HG02852 (cell line): ENCODE data around the gene ACADSB.

ENCODE experiments used
- ATAC-seq: cut with Tn5 transposase; IDR thresholded peaks from one replicate; pipeline ENCODE4 v1.9.1; 2021; ENCODE audit warnings: mild to moderate bottlenecking, moderate library complexity; ENCODE audit not compliant: unreplicated experiment

Gene ACADSB

DNA sequence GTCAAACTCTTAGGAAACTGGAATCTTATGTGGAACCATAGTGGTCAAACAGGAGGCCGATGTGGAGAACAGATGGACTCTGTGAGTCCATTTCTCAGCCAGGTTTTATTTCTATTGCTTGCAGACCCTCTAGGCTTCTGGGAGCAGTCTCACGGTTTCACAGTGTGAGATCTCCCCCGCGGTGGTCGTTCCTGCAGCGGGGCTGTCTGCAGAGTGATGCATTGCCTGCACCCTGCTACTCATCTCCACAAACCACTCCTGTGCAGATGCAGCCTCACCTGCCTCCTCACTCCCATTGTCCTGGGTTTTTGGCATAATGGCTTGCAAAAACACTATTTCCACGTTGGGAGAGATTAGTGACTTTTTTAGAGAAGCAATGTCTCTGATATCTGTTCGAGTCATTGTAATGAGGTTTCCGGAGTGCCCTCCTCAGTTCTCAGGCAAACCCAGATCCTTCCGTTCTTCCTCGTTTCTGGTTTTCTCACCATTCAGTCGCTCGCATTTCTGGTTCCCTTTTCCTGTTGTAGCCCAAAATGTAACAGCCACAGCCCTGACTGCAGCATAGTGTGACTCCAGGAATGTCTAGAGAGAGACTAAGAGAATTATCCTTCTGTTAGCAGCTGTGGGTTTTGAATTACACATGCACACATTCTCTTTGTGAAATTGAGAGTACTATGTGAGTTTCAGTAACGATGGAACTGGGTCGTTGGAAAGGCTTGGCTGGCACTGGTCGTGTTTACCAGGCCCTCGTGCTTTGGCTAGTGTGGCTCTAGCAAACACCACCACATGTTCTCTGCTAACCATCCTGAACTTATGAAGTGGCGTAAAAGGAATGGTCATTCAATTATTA, 30.2 kb downstream of the ACADSB start:
- no peak for ATAC-seq

DNA sequence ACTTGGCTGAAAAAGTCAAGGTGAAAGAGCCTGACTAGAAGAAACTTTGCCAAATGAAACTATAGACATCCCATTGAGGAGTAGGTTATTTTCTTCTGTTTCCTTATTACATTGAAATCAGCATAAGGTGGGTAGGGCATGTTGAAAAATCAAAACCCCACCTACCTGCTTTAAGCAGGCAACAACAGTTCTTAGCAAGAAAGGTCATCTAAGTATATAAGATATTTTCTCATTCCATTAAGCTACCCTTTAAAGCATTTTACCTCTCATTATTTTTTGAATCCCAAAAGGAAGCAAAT, 30.8 kb downstream of the ACADSB start:
- no peak for ATAC-seq

DNA sequence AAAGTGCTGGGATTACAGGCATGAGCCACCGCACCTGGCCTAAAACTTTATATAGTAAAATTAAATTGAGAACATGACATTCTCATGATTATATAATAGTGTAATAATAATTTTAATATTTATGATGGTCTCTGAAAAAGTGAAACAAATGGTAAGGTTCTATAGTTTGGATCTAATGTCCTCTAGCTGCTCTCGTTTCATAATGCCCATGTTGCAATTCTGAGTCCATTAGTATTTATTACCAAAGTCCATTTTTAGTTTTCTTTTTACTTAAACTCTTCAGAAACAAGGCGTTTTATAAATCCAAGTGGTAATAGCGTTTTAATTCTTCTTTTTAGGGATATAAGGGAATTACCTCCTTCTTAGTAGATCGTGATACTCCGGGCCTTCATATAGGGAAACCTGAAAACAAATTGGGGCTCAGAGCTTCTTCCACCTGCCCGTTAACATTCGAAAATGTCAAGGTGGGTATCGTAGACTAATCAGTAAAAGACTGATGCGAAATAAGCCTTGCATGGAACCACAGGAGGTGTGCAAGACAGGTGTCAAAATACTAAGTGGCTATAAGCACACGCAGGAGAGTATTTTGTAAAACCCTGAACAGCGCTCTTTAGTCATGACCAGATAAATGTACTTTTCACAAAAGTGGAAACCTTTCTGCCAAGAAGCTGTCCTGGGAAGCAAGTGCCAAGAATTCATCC, 34.1 kb downstream of the ACADSB start:
- ATAC-seq = no peak

DNA sequence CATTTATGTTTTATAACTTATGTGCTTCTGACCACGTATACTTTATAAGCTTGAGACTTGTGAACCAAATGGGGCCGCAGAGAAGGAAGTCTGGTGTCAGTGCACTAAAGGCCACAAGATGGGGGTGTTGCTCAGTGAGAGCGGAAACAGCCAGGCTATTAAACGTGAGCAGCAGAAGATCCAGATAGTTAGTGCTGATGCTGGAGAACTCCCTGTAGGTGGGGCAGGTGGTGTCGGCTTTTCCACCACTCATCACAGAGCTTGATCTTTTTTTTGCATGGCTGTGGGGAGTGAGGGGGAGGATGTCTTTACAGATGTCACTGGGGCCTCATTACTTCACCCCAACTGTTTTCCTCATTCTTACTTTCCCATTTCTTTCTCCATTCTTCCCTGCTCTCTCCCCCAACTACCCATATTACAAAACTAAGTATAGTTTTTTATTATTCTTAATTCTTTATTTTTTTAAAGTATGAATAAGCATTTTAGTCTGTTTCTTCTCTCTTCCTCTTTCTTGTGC, 34.7 kb downstream of the ACADSB start:
- peak; percentile 79 for ATAC-seq

DNA sequence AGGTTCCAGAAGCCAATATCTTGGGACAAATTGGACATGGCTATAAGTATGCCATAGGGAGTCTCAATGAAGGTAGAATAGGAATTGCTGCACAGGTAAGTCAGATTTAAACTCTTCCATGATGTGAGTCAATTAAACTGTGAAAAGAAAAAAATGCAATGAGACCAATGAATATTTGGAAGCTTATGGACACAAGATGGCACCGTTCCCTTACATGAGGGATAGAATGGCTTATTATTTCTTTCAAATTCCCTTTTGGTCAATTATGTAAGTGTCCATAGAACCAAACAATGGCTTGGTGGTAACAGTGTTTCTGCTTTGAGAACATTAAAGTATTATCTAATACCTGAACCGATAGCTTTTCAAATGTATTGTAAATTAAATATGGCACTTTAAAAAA, 35.6 kb downstream of the ACADSB start:
- ATAC-seq = no peak

DNA sequence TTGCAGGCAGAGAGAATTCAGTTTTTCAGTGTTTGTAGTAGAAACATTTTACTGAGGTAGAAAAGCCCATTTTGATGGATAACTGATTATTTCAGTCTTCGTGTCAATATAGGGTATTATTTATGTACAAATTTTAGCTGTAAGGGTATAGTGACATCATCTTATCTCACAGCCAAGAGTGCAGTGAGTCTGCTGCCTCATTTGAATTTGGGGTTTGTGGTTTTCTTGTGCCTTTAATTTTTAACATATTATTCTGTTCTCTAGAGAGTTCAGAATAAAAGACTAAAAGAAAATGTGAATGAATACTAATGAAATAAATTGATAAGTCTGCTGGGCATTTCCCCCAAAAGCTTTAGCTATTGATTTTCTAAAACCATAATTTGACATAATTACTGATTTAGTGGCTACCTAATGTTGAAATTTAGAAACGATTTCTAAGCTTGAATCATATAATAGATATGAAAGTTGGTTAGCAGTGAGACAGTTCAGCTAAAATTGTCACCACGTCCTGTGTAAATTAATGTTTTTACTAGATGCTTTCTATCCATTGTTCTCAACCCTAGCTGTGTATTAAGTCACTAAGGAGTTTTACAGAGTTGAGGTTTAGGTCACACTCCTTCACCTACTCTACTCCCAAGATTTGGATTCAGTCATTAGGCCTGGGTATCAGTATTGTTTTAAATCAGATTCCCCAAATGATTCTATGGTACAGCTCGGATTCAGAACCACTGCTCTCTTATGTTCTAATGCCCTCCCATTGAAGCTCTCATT, 37.3 kb downstream of the ACADSB start:
- ATAC-seq = no peak

DNA sequence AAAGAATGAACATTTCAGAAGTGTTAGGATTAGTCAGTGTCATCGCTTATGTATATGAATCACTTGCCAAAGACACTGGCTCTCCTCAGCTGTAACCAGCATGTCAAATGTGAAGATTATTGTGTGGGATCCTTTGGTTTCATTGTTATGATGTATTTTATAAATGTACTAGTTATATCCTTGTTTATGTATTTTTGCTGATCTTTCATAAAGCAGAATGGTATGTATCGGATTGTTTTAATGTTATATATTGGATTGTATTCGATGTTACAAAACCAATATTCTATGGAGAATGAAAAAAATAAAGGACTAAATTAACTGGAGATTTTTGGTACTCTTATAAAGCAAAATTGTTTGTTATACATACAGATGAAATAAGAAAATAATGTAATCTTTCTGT, 49.2 kb downstream of the ACADSB start:
- no peak for ATAC-seq

DNA sequence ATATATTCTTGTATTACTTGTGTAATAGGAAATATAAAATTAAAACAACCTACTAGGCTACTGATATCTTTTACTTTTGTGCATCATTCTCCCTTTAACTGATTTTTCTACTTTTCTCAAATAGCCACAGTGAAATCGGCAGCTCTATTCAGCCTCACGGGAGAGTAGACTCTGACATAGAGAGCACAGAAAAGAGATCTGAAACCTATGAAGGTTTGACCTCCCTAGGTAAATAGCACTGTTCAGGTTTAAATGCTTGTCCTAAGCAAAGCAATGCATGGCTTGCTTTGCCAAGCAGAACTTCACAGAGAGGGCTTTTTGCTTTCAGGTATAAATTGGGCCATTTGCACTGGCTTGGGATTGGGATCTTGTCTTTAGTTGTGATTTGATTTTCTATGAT, 53.1 kb downstream of the ACADSB start:
- no peak for ATAC-seq

DNA sequence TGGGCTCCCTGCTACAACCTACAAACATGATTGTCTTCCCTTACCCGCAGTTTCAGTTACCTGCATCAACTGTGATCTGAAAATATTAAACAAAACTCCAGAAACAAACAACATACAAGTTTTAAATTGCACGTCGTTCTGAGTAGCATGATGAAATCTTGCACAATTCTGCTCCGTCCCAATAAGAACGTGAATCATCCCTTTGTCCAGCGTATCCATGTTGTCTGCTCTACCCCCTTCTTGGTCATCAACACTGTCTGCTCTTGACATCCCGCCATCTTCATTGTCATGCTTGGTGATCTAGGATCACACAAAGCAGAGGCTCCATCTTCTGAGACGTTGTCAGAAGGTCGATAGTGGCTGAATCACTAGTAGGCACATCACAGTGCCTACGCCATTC, 53.9 kb downstream of the ACADSB start:
- ATAC-seq = no peak

DNA sequence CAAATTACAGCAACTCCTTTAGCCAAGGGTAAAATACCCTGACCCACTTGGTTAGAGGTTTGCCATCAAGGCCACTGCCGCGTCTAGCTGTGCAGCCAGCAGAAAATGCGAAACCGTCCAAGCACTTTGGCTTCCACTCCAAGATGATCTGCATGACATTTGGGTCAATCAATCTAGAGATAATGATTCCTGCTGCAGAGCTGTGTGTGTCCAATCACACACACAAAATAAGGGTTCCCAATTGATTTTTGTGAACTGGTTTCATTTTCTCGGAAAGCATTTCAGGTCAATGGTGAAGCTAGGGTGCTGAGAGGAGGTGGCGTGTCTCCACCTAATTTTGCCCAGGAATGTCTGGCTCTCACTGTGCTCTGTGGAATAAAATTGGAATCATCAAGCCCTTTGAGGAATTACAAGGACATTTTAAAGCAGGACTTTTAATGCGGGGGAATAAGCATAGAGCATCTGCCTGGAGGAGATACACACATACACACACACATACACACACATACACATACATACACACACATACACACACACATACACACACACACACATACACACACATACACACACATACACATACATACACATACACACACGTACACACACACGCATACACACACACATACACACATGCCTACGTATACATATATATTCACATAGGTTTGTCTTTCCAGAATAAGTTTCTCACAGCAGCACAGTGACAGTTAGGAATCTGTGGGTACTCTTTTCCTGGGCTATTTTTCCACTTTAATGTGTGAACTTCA, 59.5 kb downstream of the ACADSB start:
- no peak for ATAC-seq

DNA sequence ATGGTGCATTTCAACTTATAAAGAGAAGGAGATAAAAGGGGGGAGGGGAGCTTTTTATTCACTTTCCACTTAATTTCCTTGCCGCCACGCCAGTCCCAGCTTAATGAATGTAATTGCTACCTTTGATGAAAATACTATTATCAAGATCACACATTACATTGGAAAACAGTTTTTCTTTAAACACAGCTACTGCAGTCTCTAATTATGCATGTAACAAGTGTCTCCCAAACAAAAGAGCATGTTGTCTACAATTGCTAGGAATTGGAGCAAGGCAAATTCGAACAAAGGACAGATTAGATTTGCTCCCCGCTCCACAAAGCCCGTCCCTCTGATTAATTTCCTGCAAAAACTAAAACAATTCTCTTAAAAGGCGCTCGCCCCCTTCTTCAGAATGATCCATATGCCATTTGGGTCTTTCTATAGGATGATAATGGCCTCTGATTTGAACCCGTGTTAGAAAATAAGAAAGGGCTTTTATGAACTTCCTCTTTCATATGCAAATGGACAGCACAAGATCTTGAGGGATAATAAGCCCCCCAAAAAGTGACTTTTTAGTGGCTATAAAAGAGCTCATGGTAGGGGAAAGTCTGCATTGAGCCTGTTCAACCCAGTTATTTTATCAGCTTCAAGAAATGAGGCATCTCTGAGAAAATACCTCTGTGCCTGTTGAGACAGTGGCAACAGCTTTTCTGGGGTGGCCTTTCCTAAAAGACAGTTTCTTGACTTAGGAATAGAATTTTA, 60.6 kb downstream of the ACADSB start:
- no peak for ATAC-seq

DNA sequence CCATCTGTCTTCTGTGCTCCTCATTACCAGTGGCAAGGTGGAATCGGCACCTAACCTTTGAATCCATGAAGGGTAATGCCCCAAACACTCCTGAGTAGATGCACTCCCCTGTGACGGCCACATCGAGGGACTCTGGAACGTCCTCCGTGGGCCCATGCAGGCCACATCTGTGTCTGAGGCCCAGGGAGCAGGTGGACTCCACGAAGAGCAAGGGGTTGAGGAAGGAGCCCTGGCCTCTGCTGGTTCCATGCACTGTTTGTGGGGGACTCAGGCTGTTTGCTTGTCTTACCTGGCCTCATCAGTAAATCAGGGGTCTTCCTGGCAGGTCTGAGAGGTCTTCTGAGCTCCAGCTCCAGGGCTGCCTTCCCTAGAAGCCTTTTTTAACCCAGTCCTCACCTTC, 64.4 kb downstream of the ACADSB start:
- ATAC-seq = no peak

DNA sequence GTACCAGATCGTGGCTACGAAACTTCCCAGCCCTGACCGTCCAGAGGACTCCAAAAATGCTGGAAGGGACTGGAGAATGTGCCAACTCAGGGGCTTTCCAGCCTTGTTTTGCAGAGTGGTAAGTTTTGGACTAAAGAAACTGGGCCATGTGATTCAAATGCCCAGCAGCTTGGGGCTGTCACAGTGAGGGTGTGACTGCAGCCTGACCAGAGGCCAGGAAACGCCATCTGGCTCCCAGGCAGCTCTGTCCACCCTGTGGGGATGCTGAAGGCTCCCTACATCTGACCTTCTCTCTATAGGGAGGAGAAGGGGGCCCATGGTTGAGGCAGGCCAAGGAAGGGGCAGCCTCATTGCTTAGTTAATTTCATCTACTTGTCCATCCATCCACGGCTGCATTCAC, 65.4 kb downstream of the ACADSB start:
- no peak for ATAC-seq

DNA sequence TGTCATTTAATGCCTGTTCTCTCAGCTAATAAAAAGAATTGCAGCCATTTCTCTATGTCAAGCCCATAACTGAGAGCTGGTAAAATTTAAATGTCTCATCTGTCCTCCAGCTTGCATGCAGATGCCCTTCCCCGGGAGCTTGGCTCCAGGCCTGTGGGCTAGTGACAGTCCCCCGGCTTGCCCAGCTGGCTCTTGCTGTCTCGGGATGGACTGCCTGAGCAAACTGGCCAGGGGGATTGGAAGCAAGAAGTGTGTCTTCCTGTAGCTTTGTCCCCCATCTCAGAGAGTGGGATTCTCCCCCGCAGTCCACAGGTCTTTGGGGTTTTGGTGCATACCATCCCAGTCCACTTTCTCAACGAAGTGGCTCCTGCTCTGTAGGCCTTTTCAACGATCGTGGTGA, 73.1 kb downstream of the ACADSB start:
- ATAC-seq = no peak

DNA sequence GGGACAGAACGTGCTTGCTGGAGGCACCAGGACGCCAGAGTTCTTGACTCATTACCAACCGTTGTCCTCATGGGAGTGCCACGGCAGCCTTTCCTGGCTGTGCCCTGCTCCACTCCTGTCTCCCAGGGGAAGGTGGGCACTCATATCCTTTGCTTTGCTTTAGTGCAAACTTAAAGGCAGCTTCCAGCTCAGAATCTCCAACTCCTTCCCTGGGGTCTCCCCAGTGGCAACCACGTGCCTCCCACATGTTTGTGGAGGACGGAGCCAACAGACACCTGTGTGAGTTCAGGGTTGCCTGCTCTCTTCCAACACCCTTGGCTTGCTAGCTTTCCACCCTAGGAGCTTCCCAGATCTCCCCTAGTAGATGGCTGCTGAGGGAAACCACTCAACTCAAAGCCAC, 75.0 kb downstream of the ACADSB start:
- ATAC-seq = no peak

DNA sequence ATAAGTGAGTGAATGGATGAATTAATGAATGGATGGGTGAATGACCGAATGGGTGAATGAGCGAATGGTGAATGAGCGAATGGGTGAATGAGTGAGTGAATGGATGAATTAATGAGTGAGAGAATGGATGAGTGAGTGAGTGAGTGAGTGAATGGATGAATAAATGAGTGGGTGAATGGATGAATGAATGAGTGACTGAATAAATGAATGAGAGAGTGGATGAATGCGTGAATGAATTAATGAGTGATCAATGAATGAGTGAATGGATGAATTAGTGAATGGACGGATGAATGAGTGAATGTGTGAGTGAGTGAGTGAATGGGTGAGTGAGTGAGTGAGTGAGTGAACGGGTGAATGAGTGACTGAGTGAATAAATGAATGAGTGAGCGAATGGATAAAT, 77.5 kb downstream of the ACADSB start:
- ATAC-seq = no peak

DNA sequence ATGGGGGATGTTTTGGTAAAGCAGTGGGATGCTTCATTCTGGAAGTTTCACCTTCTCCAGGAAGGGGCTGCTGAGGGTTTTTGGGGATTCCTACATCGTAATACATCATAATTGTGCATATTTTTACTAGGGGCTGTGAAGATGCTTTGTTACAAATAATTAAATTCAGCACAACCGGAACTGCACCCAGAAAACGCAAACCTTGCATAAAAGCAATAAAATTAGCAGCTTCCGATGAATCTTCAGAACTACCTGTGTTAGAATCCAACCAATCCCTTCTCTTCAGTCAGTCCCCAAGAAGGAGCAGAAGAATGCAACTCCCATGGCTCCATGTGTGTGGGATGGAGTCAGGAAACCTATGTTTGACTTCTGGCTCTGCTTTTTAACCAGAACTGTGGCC, 78.5 kb downstream of the ACADSB start:
- ATAC-seq = no peak

DNA sequence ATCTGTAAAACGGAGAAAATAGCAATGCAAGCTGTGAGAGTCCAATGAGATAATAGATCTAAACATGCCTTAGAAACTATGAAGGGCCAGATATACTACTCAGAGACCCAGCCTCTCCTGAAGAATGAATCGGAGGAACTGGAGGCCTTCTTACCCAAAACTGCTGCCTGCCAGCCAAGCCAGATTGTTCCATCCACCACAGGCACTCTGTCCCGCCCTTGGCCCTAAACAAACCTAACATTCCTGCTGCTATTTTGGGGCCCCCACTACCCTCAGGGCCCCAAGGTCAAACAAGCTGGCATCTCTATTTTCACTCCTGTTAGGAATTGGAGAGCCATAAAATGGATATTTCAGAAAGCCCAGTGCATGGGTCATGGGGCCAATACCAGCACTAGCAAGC, 79.0 kb downstream of the ACADSB start:
- no peak for ATAC-seq

DNA sequence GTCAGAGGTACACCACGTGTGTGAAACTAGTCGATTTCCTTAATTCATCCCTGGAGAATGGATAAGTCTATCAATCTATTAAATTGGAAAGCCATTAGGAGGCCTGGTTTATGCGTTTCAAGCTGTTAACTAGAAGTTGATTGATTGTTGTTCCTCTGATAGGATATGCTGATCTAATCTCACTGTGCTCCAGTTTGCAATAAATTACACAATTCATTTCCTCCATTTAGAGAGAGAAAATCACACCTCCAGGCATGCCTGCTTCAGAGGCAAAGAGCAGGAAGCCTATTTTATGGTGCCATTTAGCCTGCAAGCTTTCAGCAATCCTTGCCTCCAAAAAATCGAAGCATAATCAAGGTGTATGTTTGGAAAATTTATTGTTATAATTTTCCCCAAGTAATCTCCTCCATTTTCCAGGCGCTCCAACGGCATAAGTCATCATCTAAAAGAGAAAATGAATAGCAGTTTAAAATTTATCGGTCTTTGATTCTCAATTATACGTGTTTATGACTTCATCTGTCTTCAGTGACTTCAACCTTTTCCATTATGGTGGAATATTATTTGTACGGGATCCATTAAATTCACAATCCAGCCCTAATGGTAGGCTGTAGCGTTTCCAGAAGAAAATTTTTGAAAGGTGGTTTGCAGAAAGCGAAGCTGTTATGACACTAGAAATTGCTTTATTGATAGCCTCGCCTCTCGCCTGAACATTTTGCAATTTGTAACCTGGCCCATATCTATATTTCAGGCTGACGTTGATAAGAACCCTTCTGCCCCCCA, 84.0 kb downstream of the ACADSB start:
- no peak for ATAC-seq

DNA sequence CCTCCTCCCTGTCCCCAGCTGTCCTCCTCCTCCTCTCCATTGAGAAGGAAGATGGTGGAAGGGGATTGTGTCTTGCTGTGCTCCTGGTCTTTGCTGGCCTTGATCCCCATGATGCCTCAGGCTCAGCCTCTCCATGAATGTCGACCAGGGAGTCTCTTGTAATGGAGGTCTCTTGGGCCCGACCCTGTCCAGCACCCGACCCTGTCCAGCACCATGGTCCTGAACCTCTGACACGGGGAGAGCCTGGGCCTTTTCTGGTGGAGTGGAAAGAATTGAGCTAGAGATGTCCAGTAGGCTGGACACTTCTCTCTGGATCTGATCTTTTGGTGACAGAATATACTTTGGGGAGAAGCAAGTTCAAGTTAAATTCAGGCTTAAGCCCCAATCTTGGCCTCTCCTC, 84.7 kb downstream of the ACADSB start:
- no peak for ATAC-seq
